Measurements from ENCODE around the gene ATP8B3.

ATP8B3 gene

GRCh38 chr19:1794424-1795172 is 17.5 kb downstream of the ATP8B3 start (continued):
- no peak for TF ChIP-seq ZNF488 (tag by site-specific recombination; IDR thresholded peaks at IDR 0.05)
- no peak for TF ChIP-seq IKZF3 (tag by site-specific recombination; IDR thresholded peaks at IDR 0.05)
- TF ChIP-seq BCL11A (tag by site-specific recombination; IDR thresholded peaks at IDR 0.05; ENCODE audit: low read depth) = no peak
- no peak for TF ChIP-seq ZNF639 (tag by site-specific recombination; IDR thresholded peaks at IDR 0.05)
- TF ChIP-seq ZNF416 (tag by site-specific recombination; IDR thresholded peaks at IDR 0.05) = no peak
- no peak for TF ChIP-seq ZNF837 (tag by site-specific recombination; IDR thresholded peaks at IDR 0.05)
- no peak for TF ChIP-seq ZNF777 (tag by site-specific recombination; IDR thresholded peaks at IDR 0.05; ENCODE audit: borderline replicate concordance)
- TF ChIP-seq REPIN1 (tag by site-specific recombination; IDR thresholded peaks at IDR 0.05; ENCODE audit: low read depth) = no peak
- 0 out of 2 replicates have a peak, but pooled peaks have one; percentile 15 for TF ChIP-seq GLIS1 (tag by site-specific recombination; IDR thresholded peaks at IDR 0.05)
- no peak for TF ChIP-seq ZNF513 (tag by site-specific recombination; IDR thresholded peaks at IDR 0.05)
- no peak for TF ChIP-seq ZNF19 (tag by site-specific recombination; IDR thresholded peaks at IDR 0.05; ENCODE audit: low read depth)
- no peak for TF ChIP-seq ZNF221 (tag by site-specific recombination; IDR thresholded peaks at IDR 0.05; ENCODE audit: borderline replicate concordance)
- 0 out of 2 replicates have a peak, but pooled peaks have one; percentile 22 for TF ChIP-seq GLIS2 (tag by site-specific recombination; IDR thresholded peaks at IDR 0.05)
- TF ChIP-seq BCL6B (tag by site-specific recombination; IDR thresholded peaks at IDR 0.05) = no peak

- H3K4me3 ChIP-seq (ENCODE audit: low read depth, low read length) = no peak overlapping the region
- CTCF ChIA-PET = interaction anchor here (1.2 to 1.8 kb wide), 2 partner anchors 34 to 245 kb away, joined by 4 to 12 read pairs; no protein-coding TSS in a partner anchor
Measured at GRCh38 chr19:1791879-1792278, 20.2 kb downstream of the ATP8B3 start.

More at GRCh38 chr19:1791879-1792278, 20.2 kb downstream of the ATP8B3 start:
- H3K36me3 ChIP-seq (ENCODE audit: control insufficient read depth in 2 of 2, insufficient read depth in 1 of 2, low read length in 2 of 2) = no peaks in the 10 kb centered on the region
- H3K9me3 ChIP-seq (ENCODE audit: control insufficient read depth, insufficient read depth, low read depth, low read length) = no peaks in the 10 kb centered on the region
- TF ChIP-seq ZNF600 (tag by site-specific recombination; IDR thresholded peaks at IDR 0.05) (no peak), ZNF513 (tag by site-specific recombination; IDR thresholded peaks at IDR 0.05) (no peak), GLI4 (tag by site-specific recombination; IDR thresholded peaks at IDR 0.05) (no peak), ZNF677 (tag by site-specific recombination; IDR thresholded peaks at IDR 0.05) (no peak), PRDM6 (tag by site-specific recombination; IDR thresholded peaks at IDR 0.05) (no peak), SCRT1 (tag by site-specific recombination; IDR thresholded peaks at IDR 0.05; ENCODE audit: borderline replicate concordance) (no peak), OSR2 (tag by site-specific recombination; IDR thresholded peaks at IDR 0.05) (no peak), SCRT2 (tag by site-specific recombination; IDR thresholded peaks at IDR 0.05) (peak; percentile 63), ZNF692 (tag by site-specific recombination; IDR thresholded peaks at IDR 0.05) (no peak)
- POLR2A ChIA-PET = interaction anchor here (0.6 kb wide), 1 partner anchor 405 kb away, joined by 3 read pairs; no protein-coding TSS in a partner anchor
- no peak overlapping the region for H3K27ac ChIP-seq (ENCODE audit: extremely low read depth, low read depth, low read length)
- no peaks in the 10 kb centered on the region for H3K4me1 ChIP-seq (ENCODE audit: control insufficient read depth, insufficient read depth, low read length)

Data from HEK293 (cell line).